ENCODE data around the gene BPIFA1. TPM values are rescaled to one million over a fixed set of nuclear protein-coding genes. Genes with fewer than 3 reads are reported as not detected.

Gene BPIFA1
- total RNA-seq, 1 donor from 2014 or later, result not detected

DNA sequence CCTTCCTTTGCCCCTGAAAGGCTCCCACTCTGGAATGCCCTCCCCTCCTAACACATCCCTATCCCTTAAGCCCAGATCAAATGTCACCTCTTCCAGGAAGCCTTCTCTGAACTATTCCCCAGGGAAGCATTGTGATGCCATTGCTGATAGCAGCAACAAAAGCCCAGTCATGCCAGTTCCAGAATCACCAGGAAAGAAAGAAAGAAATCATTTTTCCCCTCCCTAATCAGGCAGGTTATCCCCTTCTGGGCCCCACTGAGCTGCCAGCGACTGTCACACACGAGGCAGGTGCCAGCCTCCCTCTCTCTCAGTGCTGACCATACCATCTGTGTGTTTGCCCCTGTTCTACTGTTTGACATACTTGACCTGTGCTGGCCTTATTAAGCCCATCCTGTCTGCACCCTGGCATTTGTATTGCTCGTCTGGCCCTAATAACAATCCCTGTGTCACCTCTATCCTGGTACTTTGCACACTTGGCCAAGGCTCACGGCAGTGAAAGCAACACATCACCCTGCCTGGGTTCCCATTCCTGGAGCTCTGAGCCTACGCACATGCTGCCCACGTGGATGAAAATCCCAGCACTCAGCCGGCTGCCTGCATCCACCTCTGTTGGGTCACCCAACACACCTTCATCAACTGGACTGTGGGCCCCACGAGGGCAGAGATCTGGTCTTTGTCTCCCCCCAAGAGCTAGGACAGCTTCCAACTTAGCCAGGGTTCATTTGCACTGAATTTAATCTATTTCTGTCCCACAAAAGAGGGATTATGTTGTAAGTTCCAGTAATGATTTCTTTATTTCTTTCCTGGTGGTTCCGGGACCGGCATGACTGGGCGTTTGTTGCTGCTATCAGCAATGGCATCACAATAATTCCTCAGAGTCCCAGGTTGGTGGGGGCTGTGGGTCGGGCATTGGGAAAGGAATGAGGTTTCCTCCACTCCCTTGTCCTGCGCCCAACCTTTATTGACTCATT, 42.0 kb downstream of the BPIFA1 start:
- Mint-ChIP-seq H3K27ac (ENCODE audit: unreplicated experiment) (no peak overlapping the region), H3K9me3 (ENCODE audit: unreplicated experiment) (no peaks in the 10 kb centered on the region), H3K4me1 (ENCODE audit: low read depth, unreplicated experiment) (peaks cover 3% of the 10 kb centered on the region), H3K27me3 (ENCODE audit: low read depth, unreplicated experiment) (peaks cover 39% of the 10 kb centered on the region), H3K4me3 (ENCODE audit: unreplicated experiment) (no peak overlapping the region), H3K36me3 (ENCODE audit: low read depth, unreplicated experiment) (no peaks in the 10 kb centered on the region)
- Histone ChIP-seq H3K36me3 (ENCODE audit: insufficient read depth, low read length) (no peaks in the 10 kb centered on the region), H3K9ac (ENCODE audit: low read length) (no peak overlapping the region), H3K79me2 (ENCODE audit: insufficient read depth, low read length) (no peaks in the 10 kb centered on the region), H3K27me3 (ENCODE audit: insufficient read depth, low read length) (peaks cover 6% of the 10 kb centered on the region), H3K27ac (ENCODE audit: low read depth, low read length) (no peak overlapping the region), H2AFZ (ENCODE audit: low read depth, low read length) (no peak overlapping the region), H3K4me2 (ENCODE audit: low read length) (no peak overlapping the region), H3K4me3 (ENCODE audit: insufficient read depth, low read depth, low read length) (no peak overlapping the region), H4K20me1 (ENCODE audit: insufficient read depth, low read length) (no peaks in the 10 kb centered on the region), H3K4me1 (ENCODE audit: insufficient read depth, low read length) (no peaks in the 10 kb centered on the region), H3K9me3 (ENCODE audit: insufficient read depth, low read depth, low read length) (no peaks in the 10 kb centered on the region)
- TF ChIP-seq, protein P1, sequence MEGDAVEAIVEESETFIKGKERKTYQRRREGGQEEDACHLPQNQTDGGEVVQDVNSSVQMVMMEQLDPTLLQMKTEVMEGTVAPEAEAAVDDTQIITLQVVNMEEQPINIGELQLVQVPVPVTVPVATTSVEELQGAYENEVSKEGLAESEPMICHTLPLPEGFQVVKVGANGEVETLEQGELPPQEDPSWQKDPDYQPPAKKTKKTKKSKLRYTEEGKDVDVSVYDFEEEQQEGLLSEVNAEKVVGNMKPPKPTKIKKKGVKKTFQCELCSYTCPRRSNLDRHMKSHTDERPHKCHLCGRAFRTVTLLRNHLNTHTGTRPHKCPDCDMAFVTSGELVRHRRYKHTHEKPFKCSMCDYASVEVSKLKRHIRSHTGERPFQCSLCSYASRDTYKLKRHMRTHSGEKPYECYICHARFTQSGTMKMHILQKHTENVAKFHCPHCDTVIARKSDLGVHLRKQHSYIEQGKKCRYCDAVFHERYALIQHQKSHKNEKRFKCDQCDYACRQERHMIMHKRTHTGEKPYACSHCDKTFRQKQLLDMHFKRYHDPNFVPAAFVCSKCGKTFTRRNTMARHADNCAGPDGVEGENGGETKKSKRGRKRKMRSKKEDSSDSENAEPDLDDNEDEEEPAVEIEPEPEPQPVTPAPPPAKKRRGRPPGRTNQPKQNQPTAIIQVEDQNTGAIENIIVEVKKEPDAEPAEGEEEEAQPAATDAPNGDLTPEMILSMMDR (IDR thresholded peaks at IDR 0.05; ENCODE audit: insufficient read depth, low read depth, low read length), result no peak
- DNase-seq (ENCODE audit: low read depth) (no peak), FAIRE-seq (no peak)

DNA sequence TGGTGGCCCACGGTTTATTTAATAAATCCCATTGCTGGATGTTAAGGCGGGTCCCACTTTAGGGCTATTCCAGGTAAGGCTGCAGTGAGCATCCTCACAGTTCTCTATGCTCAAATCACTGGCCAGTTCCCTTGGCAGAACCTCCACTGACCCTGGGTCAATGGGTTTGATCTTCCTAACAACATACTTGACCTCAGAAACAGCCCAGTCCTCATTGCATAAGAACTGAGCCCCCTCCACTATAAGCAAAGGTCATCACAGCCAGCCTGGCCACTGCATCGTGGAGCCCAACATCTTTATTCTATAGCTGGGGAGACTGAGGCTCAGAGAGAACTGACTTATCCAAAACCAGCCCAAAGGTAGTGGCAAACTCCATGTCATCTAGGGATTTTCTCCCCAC, 42.9 kb downstream of the BPIFA1 start:
- Histone ChIP-seq H3K4me2 (ENCODE audit: low read length) (no peak overlapping the region), H3K79me2 (ENCODE audit: insufficient read depth, low read length) (no peaks in the 10 kb centered on the region), H3K9ac (ENCODE audit: low read length) (no peak overlapping the region), H2AFZ (ENCODE audit: low read depth, low read length) (no peak overlapping the region), H3K4me3 (ENCODE audit: insufficient read depth, low read depth, low read length) (no peak overlapping the region), H3K9me3 (ENCODE audit: insufficient read depth, low read depth, low read length) (no peaks in the 10 kb centered on the region), H3K27ac (ENCODE audit: low read depth, low read length) (no peak overlapping the region), H3K36me3 (ENCODE audit: insufficient read depth, low read length) (no peaks in the 10 kb centered on the region), H4K20me1 (ENCODE audit: insufficient read depth, low read length) (no peaks in the 10 kb centered on the region), H3K27me3 (ENCODE audit: insufficient read depth, low read length) (peaks cover 6% of the 10 kb centered on the region), H3K4me1 (ENCODE audit: insufficient read depth, low read length) (no peaks in the 10 kb centered on the region)
- FAIRE-seq, result no peak
- no peaks in the 10 kb centered on the region for H3K9me3 Mint-ChIP-seq (ENCODE audit: unreplicated experiment)
- H3K36me3 Mint-ChIP-seq (ENCODE audit: low read depth, unreplicated experiment), result no peaks in the 10 kb centered on the region
- H3K27me3 Mint-ChIP-seq (ENCODE audit: low read depth, unreplicated experiment), result peaks cover 44% of the 10 kb centered on the region
- no peak overlapping the region for H3K27ac Mint-ChIP-seq (ENCODE audit: unreplicated experiment)
- no peak for DNase-seq (ENCODE audit: low read depth)
- no peak for TF ChIP-seq EZH2 (IDR thresholded peaks at IDR 0.05; ENCODE audit: insufficient read depth, low read length)
- TF ChIP-seq, protein P1 (IDR thresholded peaks at IDR 0.05; ENCODE audit: insufficient read depth, low read depth, low read length), result no peak
- H3K4me1 Mint-ChIP-seq (ENCODE audit: low read depth, unreplicated experiment), result peaks cover 1% of the 10 kb centered on the region
- no peak overlapping the region for H3K4me3 Mint-ChIP-seq (ENCODE audit: unreplicated experiment)

All from astrocyte (in vitro differentiated cells and primary cell).